Progenitor cell of endocrine pancreas (in vitro differentiated cells): ENCODE measurements around the gene SOBP. TPM values are rescaled to one million over a fixed set of nuclear protein-coding genes. Genes with fewer than 3 reads are reported as not detected.
A peak's percentile ranks its signal among the peaks of the same experiment; 100 is the strongest.

ENCODE experiments used
- DNase-seq: peaks from one replicate; pipeline ENCODE4 v3.0.0; 2021; ENCODE audit warnings: low spot score; ENCODE audit not compliant: unreplicated experiment
- H3K27ac Mint-ChIP-seq: 2 replicates; pipeline ENCODE4 v1.8.0; 2021; ENCODE audit warnings: mild to moderate bottlenecking, moderate library complexity, mixed read lengths
- H3K27me3 Mint-ChIP-seq: 2 replicates; pipeline ENCODE4 v1.8.0; 2021; ENCODE audit warnings: mixed read lengths
- H3K36me3 Mint-ChIP-seq: 2 replicates; pipeline ENCODE4 v1.8.0; 2022; ENCODE audit warnings: mixed read lengths; ENCODE audit not compliant: insufficient read depth
- H3K4me1 Mint-ChIP-seq: 2 replicates; pipeline ENCODE4 v1.8.0; 2021; ENCODE audit warnings: low read depth, mixed read lengths
- H3K4me3 Mint-ChIP-seq: 2 replicates; pipeline ENCODE4 v1.8.0; 2021; ENCODE audit warnings: low read depth, mild to moderate bottlenecking, moderate library complexity, mixed read lengths
- H3K9me3 Mint-ChIP-seq: 2 replicates; pipeline ENCODE4 v1.8.0; 2021; ENCODE audit warnings: low read depth, mixed read lengths
- CTCF ChIP-seq: fragments of 200-600 bp; sonication (generic); IDR thresholded peaks from one replicate; pipeline ENCODE4 v1.5.0; 2021; ENCODE audit warnings: antibody characterized with exemption, mild to moderate bottlenecking; ENCODE audit not compliant: unreplicated experiment
- total RNA-seq: library from RNA; stranded (reverse); gene quantifications from 2 replicates; pipeline ENCODE4 v1.2.1, GENCODE V29; 2021

SOBP gene
- total RNA-seq, 1 donor from 2014 or later, result 17.0 TPM

- Mint-ChIP-seq H3K27me3 (no peaks in the 10 kb centered on the region), H3K4me1 (peaks cover 51% of the 10 kb centered on the region), H3K9me3 (no peaks in the 10 kb centered on the region), H3K36me3 (no peaks in the 10 kb centered on the region), H3K4me3 (no peak overlapping the region), H3K27ac (peak overlapping the region; percentile 97)
- no peak for DNase-seq
- no peak for TF ChIP-seq CTCF
Measured at GRCh38 chr6:107666981-107667601, 177.2 kb downstream of the SOBP start.

- Mint-ChIP-seq H3K36me3 (no peaks in the 10 kb centered on the region), H3K27me3 (no peaks in the 10 kb centered on the region), H3K27ac (peak overlapping the region; percentile 97), H3K4me1 (peaks cover 49% of the 10 kb centered on the region), H3K9me3 (no peaks in the 10 kb centered on the region), H3K4me3 (no peak overlapping the region)
- TF ChIP-seq CTCF, result no peak
- DNase-seq, result no peak
Measured at GRCh38 chr6:107667790-107668189, 177.9 kb downstream of the SOBP start.

- DNase-seq, result no peak
- H3K27ac Mint-ChIP-seq, result no peak overlapping the region
- no peaks in the 10 kb centered on the region for H3K9me3 Mint-ChIP-seq
- TF ChIP-seq CTCF, result no peak
- no peaks in the 10 kb centered on the region for H3K27me3 Mint-ChIP-seq
- no peak overlapping the region for H3K4me3 Mint-ChIP-seq
- peaks cover 49% of the 10 kb centered on the region for H3K4me1 Mint-ChIP-seq
- no peaks in the 10 kb centered on the region for H3K36me3 Mint-ChIP-seq
Measured at GRCh38 chr6:107668743-107669474, 179.0 kb downstream of the SOBP start.

- H3K27ac Mint-ChIP-seq, result no peak overlapping the region
- H3K9me3 Mint-ChIP-seq, result no peaks in the 10 kb centered on the region
- H3K27me3 Mint-ChIP-seq, result peaks cover 5% of the 10 kb centered on the region
- H3K4me1 Mint-ChIP-seq, result peaks cover 36% of the 10 kb centered on the region
- no peak for TF ChIP-seq CTCF
- peak overlapping the region; percentile 31 for H3K4me3 Mint-ChIP-seq
- H3K36me3 Mint-ChIP-seq, result no peaks in the 10 kb centered on the region
- DNase-seq, result no peak
Measured at GRCh38 chr6:107670792-107671199, 180.9 kb downstream of the SOBP start.

- Mint-ChIP-seq H3K4me1 (peaks cover 17% of the 10 kb centered on the region), H3K9me3 (no peaks in the 10 kb centered on the region), H3K36me3 (no peaks in the 10 kb centered on the region), H3K27me3 (peaks cover 9% of the 10 kb centered on the region), H3K27ac (no peak overlapping the region), H3K4me3 (no peak overlapping the region)
- no peak for DNase-seq
- no peak for TF ChIP-seq CTCF
Measured at GRCh38 chr6:107673076-107673494, 183.2 kb downstream of the SOBP start.
